HG02973 (cell line): Measurements from ENCODE around the gene ZNF341.
"Not testable (repeated sequence)": the region's sequence is repeated elsewhere in the genome, so short reads cannot be mapped to it uniquely, and the experiment has no call there.

ENCODE experiments used
- ATAC-seq: cut with Tn5 transposase; IDR thresholded peaks from one replicate; pipeline ENCODE4 v1.9.1; 2021; ENCODE audit warnings: moderate library complexity; ENCODE audit not compliant: unreplicated experiment

ZNF341 gene

GRCh38 chr20:33791959-33792597 lies 60.3 kb downstream of the ZNF341 start:
- ATAC-seq = no peak

DNA sequence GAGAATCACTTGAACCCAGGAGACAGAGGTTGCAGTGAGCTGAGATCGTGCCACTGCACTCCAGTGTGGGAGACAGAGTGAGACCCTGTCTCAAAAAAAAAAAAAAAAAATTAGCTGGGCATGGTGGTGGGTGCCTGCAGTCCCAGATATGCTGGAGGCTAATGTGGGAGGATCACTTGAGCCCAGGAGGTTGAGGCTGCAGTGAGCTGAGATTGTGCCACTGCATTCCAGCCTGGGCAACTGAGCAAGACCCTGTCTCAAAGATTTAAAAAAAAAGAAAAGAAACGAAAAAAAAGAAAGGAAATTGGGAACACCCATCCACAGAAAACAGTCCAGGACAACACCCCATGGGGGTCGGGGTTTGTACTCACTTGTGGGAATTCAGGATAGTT lies 60.8 kb downstream of the ZNF341 start:
- not testable (repeated sequence) for ATAC-seq

GRCh38 chr20:33793011-33793931 lies 61.5 kb downstream of the ZNF341 start:
- ATAC-seq = no peak

DNA sequence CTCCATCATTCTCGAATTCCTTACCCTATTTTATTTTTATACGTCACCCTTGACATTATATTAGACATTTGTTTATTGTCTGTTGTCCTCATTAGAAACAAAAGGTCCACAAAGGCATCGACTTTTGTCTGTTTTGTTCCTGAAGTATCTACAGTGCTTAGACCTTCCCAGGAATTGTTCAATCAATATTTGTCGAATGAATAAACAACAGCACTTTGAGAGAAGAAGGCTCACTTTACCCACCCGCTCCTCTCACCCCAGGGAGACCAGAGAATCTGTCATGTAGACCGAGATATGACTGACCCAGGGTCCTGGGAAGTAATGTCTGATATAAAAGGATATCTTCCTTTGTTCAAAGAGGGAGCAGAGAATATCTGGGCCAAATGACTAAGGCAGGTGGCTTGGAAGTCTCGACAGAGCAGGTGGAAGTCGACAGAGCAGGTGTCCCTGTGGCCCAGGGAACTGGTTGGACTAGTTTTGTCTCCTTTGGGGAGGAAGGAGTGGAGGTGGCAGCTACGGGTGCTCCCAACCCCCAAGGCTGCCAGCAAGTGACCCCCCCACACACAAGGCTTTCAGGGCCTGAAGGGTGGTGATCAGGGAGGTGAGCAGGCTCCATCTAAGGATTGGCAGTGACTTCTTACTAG lies 64.6 kb downstream of the ZNF341 start:
- no peak for ATAC-seq

DNA sequence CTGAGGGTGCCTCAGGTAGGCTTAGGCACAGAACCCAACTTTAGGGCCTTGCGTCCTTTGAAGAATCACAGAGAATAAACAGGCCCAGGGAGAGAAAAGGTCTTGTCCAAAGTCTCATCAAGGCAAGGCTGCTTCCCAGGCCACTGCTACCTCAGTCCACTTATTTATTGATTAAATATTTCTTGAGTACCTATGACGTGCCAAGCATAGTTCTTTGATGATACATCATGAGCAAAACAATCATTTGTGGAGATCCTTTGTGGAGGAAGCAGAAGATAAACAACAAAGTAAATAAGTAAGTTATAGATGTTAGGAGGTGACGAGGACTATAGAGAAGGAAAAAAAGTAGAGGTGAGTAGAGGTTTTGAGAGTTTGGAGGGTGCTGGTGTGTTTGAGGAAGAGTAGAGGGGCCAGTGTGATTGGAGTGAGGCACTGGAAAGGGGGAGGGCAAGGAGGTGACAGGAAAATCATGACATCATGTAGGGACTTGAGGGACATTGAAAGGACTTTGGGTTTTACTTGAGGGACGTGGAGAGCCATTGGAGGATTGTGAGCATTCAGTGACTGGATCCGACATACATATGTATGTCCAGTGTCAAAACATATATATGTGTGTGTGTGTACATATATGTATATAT lies 65.2 kb downstream of the ZNF341 start:
- no peak for ATAC-seq

GRCh38 chr20:33798444-33798843 lies 66.6 kb downstream of the ZNF341 start:
- ATAC-seq = no peak

DNA sequence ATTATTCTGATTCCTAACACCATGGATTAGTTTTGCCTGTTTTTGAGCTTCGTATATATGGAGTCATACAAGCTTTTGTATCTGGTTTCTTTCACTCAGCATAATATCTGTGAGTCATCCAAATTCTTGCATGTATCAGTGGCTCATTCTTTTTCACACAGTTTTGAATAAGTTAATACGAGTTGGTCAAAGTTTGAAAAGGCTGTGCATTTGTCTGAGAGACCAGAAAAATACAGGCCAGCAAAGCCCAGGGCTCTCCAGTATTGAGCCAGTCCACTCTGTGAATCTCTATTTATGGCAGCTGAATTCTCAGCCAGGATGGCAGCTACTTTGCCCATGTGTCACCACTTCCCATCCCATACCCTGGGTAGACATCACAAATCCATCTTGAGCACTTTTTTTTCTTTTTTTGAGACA lies 72.1 kb downstream of the ZNF341 start:
- no peak for ATAC-seq

- no peak for ATAC-seq
These were observed 76.6 kb downstream of the ZNF341 start for GRCh38 chr20:33808388-33808787.

- ATAC-seq = no peak
These were observed 78.5 kb downstream of the ZNF341 start for GRCh38 chr20:33810259-33810658.

DNA sequence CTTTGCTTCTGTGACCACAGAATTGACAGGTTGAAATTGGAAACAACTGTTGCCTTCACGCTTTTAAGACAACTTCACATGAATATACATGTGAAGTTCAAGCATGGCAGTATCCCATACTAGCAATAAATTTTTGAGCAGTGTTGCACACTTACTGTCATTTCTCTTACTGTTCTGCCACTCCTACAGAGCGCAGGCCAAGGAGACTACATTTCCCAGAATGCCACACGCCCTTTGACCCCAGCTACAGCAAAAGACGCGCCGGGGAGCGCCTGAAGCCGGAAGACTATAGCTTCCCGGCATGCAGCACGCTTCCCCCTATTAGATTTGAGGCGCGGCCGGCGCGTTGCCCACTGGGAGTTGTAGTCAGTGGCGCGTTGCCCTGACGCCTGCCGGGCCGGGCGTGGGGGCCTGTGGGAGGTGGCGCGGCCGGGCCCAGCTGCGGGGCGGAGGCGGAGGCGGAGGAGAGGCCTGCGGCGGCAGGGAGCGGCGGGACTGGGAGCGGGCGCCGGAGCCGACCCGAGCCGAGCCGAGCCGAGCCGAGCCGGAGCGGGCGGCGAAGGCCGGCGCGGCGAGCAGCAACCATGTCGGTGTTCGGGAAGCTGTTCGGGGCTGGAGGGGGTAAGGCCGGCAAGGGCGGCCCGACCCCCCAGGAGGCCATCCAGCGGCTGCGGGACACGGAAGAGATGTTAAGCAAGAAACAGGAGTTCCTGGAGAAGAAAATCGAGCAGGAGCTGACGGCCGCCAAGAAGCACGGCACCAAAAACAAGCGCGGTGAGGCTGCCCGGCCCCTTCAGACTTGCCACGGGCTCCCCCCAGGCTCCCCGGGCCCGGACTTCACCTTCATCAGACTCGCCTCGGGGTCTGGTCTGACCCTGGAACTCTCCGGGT lies 79.3 kb downstream of the ZNF341 start, which contains the start of gene CHMP4B:
Gene CHMP4B (plus strand): TSS at position 464 of the 891 bp plus-strand sequence. CDS start 121 bp downstream, at position 585.
- peak; percentile 84 for ATAC-seq

DNA sequence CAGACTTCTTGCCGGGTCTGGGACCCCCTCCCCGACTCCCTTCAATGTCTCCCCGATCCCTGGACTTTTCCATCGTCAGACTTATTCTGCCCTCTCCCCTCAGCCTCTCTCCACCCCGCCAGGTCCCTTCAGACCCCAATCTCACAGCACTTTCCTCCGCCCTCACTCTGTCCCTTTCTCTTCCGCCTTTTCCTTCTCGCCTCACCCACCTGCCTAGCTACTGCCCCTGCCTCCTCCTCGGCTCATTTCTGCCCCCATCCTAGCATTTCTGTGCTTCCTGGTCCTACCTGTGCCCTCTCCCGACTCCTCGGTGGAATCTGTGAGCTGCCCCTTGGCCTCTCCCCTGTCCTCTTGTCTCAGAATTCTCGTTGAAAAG lies 80.0 kb downstream of the ZNF341 start:
- peak; percentile 7 for ATAC-seq

GRCh38 chr20:33812152-33812849 lies 80.5 kb downstream of the ZNF341 start:
- no peak for ATAC-seq

- no peak for ATAC-seq
These were observed 81.2 kb downstream of the ZNF341 start for GRCh38 chr20:33812908-33813462.

DNA sequence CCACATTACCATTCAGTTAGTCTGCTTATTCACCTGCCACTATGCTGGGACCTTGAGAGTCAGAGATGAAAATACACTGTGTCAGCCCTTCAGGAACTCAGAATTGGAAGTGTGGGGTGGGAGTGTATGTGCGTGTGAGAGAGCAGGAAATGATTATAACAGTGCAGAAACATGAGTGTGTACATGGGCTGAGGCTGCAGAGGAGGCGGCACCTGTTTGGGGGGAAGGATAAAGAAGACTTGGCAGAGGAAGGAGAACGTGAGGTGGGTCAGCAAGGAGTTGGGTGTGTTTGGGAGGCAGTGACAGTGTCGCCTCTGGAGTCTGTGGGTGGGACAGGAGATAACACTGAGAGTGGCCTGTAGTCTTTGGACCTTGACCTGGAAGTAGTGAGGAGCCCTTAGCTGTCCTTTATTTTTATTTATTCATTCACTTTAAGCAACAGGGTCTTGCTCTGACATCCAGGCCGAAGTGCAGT lies 82.5 kb downstream of the ZNF341 start:
- ATAC-seq = no peak

DNA sequence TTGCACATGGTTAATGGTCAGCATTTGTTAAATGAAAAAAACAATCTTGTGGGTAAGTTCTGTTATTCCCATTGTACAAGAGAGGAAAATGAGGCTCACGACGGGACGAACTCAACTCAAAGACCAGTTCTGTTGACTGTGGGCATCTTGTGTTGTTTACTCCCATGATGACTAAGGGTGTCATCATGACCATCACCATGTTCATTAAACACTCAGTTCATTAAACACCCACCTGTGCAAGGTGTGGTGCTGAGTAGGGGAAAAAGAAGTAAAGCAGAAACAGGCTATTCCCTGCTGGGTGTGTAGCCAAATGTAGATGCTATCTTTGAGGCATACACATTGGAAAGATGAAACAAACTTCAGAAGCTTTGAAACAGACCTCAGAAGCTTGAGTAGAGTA lies 83.9 kb downstream of the ZNF341 start:
- ATAC-seq = no peak

DNA sequence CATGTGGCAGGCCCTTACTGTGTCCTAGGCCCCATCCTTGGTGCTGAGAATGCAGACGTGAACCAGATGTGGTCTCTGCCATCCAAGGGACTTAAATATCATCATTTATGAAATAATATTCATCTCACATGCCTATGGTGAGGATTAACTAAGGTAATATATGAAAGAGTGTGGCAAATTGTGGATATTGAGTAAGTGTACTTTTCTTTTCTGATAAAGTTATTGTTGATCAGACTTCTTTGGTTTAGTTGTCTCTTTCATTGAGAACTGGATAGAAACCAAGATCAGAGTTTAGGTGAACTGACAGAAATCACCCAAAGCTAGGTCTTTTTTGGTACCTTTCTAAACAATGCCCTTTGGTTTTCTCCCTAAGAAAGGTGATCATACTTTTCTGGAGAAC lies 84.4 kb downstream of the ZNF341 start:
- ATAC-seq = no peak

GRCh38 chr20:33817411-33817810 lies 85.6 kb downstream of the ZNF341 start:
- ATAC-seq = no peak

DNA sequence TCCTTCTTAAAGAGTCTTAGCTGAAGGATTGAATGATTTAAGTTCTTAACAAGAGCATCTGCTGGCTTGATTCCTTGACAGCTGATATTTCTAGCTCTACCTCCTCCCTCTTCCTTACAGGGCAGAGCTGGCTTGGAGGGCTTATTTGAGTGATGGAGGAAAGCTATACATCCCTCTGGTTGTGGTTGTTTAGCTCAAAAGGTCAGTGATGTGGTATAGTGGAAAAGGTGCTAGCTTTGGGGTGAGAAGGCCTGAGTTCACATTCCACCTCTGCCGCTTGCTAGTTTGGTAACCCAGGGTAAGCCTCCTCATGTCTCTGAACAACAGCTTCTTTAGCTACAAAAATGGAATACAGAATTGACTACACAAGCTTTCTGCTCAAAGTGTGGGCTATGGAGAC lies 87.7 kb downstream of the ZNF341 start:
- ATAC-seq = no peak

DNA sequence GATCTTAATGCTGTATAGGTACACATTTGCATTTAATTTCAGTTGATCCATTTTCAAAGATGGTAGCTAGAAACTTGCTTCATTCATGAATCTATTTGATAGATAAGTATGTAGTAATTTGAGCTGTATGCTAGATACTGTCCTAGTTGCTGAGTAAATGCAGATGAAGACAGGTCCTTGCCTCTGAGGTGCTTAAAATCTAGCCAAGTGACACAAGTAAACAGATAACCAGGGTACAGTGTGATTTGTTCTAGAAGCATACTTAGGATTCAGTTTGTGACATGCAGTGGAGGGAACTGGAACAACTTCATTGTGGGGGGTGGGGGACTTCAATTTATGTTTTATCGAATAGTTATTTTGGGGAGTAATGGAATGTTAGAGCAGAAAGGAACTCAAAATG lies 88.6 kb downstream of the ZNF341 start:
- no peak for ATAC-seq
